DND-41 (cell line): Measurements from ENCODE around the gene MMD2.

Experiments used
- ATAC-seq: fragments of 200-7000 bp; cut with Tn5 transposase; 3 replicates; pipeline ENCODE4 v1.9.1; 2021; ENCODE audit warnings: low read depth; ENCODE audit not compliant: insufficient read depth
- DNase-seq: peaks from one replicate; pipeline ENCODE4 v3.0.0-alpha.2; 2020
- H2AFZ ChIP-seq: 2 replicates; pipeline ENCODE4 v1.6.0; 2012; ENCODE audit warnings: low read depth, low read length
- H3K27ac ChIP-seq: 2 replicates; pipeline ENCODE4 v1.5.1; 2012; ENCODE audit warnings: low read length, inconsistent platforms
- H3K27me3 ChIP-seq: fragments of 200-600 bp; sonication (generic); 2 replicates; pipeline ENCODE4 v1.6.0; 2012; ENCODE audit warnings: low read length, mild to moderate bottlenecking, inconsistent platforms; ENCODE audit not compliant: insufficient read depth, poor library complexity
- H3K36me3 ChIP-seq: 2 replicates; pipeline ENCODE4 v1.5.1; 2012; ENCODE audit warnings: low read length, inconsistent platforms; ENCODE audit not compliant: insufficient read depth
- H3K4me1 ChIP-seq: 2 replicates; pipeline ENCODE4 v1.5.1; 2012; ENCODE audit warnings: mild to moderate bottlenecking, low read length; ENCODE audit not compliant: insufficient read depth
- H3K4me2 ChIP-seq: 2 replicates; pipeline ENCODE4 v1.6.0; 2012; ENCODE audit warnings: mild to moderate bottlenecking, moderate library complexity, low read length, inconsistent platforms; ENCODE audit not compliant: insufficient read depth
- H3K4me3 ChIP-seq, 2 experiments: fragments of 200-600 bp in 1 of 2; shearing (Covaris generic) in 1 of 2; 2 replicates each; pipeline ENCODE4 v1.5.1; 2012 to 2016; ENCODE audit warnings: inconsistent platforms in 2 of 2, low read length in 2 of 2, mild to moderate bottlenecking in 2 of 2, low read depth in 1 of 2, moderate library complexity in 1 of 2
- H3K79me2 ChIP-seq: 2 replicates; pipeline ENCODE4 v1.6.0; 2012; ENCODE audit warnings: low read length, inconsistent platforms; ENCODE audit not compliant: insufficient read depth
- H3K9ac ChIP-seq: 2 replicates; pipeline ENCODE4 v1.6.0; 2012; ENCODE audit warnings: low read depth, mild to moderate bottlenecking, inconsistent platforms, low read length, moderate library complexity
- H3K9me3 ChIP-seq: 2 replicates; pipeline ENCODE4 v1.5.1; 2012; ENCODE audit warnings: low read length, moderate library complexity, mild to moderate bottlenecking, inconsistent platforms; ENCODE audit not compliant: insufficient read depth, severe bottlenecking
- H4K20me1 ChIP-seq: 2 replicates; pipeline ENCODE4 v1.6.0; 2012; ENCODE audit warnings: low read length; ENCODE audit not compliant: insufficient read depth
- EZH2 ChIP-seq: IDR thresholded peaks from 3 replicates; pipeline ENCODE4 v1.6.1; 2012; ENCODE audit warnings: borderline replicate concordance, low read depth, mild to moderate bottlenecking, moderate library complexity, low read length, inconsistent platforms; ENCODE audit not compliant: severe bottlenecking
- TF ChIP-seq, protein P1 (sequence below): IDR thresholded peaks from 2 replicates; pipeline ENCODE4 v1.5.1; 2012; ENCODE audit warnings: borderline replicate concordance, low read length, moderate library complexity, mild to moderate bottlenecking; ENCODE audit not compliant: poor library complexity, severe bottlenecking; ENCODE audit errors: extremely low read depth

MMD2 gene

DNA sequence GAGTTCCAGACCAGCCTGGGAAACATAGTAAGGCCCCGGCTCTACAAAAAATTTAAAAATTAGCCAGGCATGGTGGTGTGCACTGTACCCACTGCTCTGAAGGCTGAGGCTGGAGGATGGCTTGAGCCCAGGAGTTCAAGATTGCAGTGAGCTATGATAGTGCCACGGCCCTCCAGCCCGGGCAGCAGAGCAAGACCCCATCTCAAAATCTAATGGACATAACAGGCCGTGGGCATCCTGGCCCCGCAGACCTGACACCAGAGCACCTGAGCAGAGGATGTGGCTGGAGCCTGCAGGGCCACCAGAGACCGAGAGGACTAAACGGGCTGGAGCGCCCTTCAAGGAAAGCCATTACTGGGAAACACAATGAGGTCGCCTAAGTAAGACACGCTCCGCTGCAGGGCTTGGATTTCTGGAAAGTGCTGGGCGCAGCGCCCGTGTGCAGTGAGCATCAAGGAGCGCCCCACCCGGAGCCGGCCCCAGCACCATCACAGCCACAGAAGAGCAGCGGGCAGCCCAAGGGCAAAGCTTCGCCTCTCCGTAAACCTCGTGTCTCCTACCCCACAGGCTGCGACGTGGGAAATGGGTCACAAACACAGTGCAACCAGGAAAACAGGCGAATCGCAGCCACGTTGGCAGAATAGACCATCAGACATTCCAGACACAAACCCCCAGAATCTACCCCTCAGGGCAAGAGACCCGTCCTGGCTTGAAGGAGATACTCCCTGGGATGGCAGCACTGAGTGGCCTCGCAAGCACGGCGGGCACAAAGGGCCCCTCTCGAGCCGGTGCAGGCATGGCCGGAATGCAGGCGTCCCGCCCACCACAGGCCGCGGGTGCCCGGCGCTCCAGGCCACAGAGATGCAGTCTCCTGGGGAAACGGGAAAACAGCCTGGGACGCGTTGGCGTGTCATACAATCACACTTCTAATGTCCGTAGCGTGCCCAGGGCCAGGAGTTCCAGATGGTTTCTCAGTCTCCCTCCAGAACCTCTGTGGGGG is 80.4 kb downstream of the MMD2 start:
- no peak for ATAC-seq
- DNase-seq = no peak
- H2AFZ ChIP-seq = no peak overlapping the region
- TF ChIP-seq, protein P1, sequence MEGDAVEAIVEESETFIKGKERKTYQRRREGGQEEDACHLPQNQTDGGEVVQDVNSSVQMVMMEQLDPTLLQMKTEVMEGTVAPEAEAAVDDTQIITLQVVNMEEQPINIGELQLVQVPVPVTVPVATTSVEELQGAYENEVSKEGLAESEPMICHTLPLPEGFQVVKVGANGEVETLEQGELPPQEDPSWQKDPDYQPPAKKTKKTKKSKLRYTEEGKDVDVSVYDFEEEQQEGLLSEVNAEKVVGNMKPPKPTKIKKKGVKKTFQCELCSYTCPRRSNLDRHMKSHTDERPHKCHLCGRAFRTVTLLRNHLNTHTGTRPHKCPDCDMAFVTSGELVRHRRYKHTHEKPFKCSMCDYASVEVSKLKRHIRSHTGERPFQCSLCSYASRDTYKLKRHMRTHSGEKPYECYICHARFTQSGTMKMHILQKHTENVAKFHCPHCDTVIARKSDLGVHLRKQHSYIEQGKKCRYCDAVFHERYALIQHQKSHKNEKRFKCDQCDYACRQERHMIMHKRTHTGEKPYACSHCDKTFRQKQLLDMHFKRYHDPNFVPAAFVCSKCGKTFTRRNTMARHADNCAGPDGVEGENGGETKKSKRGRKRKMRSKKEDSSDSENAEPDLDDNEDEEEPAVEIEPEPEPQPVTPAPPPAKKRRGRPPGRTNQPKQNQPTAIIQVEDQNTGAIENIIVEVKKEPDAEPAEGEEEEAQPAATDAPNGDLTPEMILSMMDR = no peak
- TF ChIP-seq EZH2 = no peak
- H3K4me3 ChIP-seq = no peak overlapping the region
- H3K79me2 ChIP-seq = no peaks in the 10 kb centered on the region
- H3K4me1 ChIP-seq = no peaks in the 10 kb centered on the region
- H4K20me1 ChIP-seq = no peaks in the 10 kb centered on the region
- H3K9me3 ChIP-seq = no peaks in the 10 kb centered on the region
- no peaks in the 10 kb centered on the region for H3K27me3 ChIP-seq
- H3K36me3 ChIP-seq = no peaks in the 10 kb centered on the region
- no peak overlapping the region for H3K4me2 ChIP-seq
- no peak overlapping the region for H3K27ac ChIP-seq
- H3K9ac ChIP-seq = no peak overlapping the region

DNA sequence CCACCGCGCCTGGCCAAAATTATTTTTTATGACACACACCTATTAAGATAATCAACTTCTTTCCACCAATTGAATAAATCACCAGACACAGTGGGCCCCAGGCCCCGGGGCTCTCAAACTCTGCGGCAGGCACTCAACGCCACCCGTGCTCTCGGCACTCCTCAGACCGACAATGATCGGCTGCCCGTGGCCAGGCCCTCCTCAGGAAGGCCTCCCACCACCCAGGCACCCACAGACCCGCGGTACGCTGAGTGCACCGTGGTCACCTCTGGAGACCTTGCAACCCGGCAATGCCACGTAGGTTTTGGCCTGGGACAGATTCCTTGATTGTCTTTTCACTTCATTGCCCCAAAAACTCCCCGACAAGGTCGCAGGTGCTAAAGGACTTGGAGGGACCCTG is 82.4 kb downstream of the MMD2 start:
- Histone ChIP-seq H2AFZ (no peak overlapping the region), H3K27me3 (no peaks in the 10 kb centered on the region), H3K27ac (no peak overlapping the region), H4K20me1 (no peaks in the 10 kb centered on the region), H3K4me2 (no peak overlapping the region), H3K4me3 (no peak overlapping the region), H3K79me2 (no peaks in the 10 kb centered on the region), H3K36me3 (no peaks in the 10 kb centered on the region), H3K9ac (no peak overlapping the region), H3K4me1 (no peaks in the 10 kb centered on the region), H3K9me3 (no peaks in the 10 kb centered on the region)
- TF ChIP-seq, protein P1 = no peak
- no peak for TF ChIP-seq EZH2
- DNase-seq = no peak
- ATAC-seq = no peak

DNA sequence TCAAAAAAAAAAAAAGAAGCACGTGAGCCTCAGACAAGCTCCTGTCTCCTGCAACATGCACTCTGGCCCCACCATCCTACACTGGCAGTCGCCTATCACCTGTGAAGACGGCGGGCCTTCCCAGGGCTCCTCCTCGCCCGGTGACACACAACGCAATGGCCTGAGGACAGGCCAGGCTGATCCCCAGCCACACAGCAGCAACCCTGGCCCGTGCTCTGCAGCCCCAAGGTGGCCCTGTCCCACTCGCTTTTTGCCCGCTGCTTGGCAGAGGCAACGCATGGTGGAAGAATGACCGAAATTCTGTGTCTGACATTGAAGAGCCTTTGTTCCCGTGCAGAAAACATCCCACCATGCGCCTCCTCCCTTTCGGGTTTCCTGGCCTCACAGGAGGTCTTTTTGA is 83.6 kb downstream of the MMD2 start:
- Histone ChIP-seq H3K27ac (no peak overlapping the region), H4K20me1 (no peaks in the 10 kb centered on the region), H3K9ac (no peak overlapping the region), H3K4me3 (no peak overlapping the region), H3K27me3 (no peaks in the 10 kb centered on the region), H2AFZ (no peak overlapping the region), H3K79me2 (no peaks in the 10 kb centered on the region), H3K9me3 (no peaks in the 10 kb centered on the region), H3K36me3 (no peaks in the 10 kb centered on the region), H3K4me2 (no peak overlapping the region), H3K4me1 (no peaks in the 10 kb centered on the region)
- no peak for ATAC-seq
- DNase-seq = no peak
- no peak for TF ChIP-seq EZH2
- TF ChIP-seq, protein P1 = no peak
